HG02763 (cell line): Measurements from ENCODE around the gene CXorf49B.

ENCODE experiments used
- ATAC-seq: cut with Tn5 transposase; IDR thresholded peaks from one replicate; pipeline ENCODE4 v1.9.1; 2021; ENCODE audit warnings: mild to moderate bottlenecking, moderate library complexity; ENCODE audit not compliant: unreplicated experiment

Gene CXorf49B

GRCh38 chrX:71815121-71815905 is 52.2 kb downstream of the CXorf49B start:
- no peak for ATAC-seq

DNA sequence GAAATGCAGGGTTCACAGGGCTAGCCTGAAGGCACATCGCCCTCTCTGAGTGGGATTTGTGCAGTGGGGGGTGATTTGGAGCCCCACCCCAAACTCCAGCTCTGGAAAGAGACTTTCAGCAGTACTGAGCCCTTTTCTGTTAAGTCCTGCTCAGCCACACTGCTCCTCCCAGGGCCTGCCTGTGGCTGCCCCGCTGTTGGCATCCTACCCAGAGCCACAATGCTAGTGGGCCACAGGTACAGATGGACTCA is 52.7 kb downstream of the CXorf49B start:
- no peak for ATAC-seq
